Mucosa of rectum (tissue), 2 donors: ENCODE results near the gene LIMA1.
"Not testable (repeated sequence)": the region's sequence is repeated elsewhere in the genome, so short reads cannot be mapped to it uniquely, and the experiment has no call there.

Source experiments
- H3K27ac ChIP-seq, 2 donors: one replicate each; pipeline ENCODE4 v1.7.0; 2013; ENCODE audit warnings: inconsistent platforms in 2 of 2, low read depth in 2 of 2, low read length in 2 of 2
- H3K27me3 ChIP-seq, 2 donors: one replicate each; pipeline ENCODE4 v1.7.0; 2013; ENCODE audit warnings: low read length in 2 of 2; ENCODE audit not compliant: control insufficient read depth in 2 of 2, insufficient read depth in 2 of 2
- H3K36me3 ChIP-seq, 2 donors: one replicate each; pipeline ENCODE4 v1.7.0; 2013; ENCODE audit warnings: low read length in 2 of 2; ENCODE audit not compliant: control insufficient read depth in 2 of 2, insufficient read depth in 2 of 2
- H3K4me1 ChIP-seq, 2 donors: one replicate each; pipeline ENCODE4 v1.7.0; 2013; ENCODE audit warnings: low read length in 2 of 2, mild to moderate bottlenecking in 1 of 2; ENCODE audit not compliant: control insufficient read depth in 2 of 2, insufficient read depth in 2 of 2
- H3K4me3 ChIP-seq, 2 donors: one replicate each; pipeline ENCODE4 v1.7.0; 2013; ENCODE audit warnings: low read length in 2 of 2
- H3K9ac ChIP-seq, 2 donors: one replicate each; pipeline ENCODE4 v1.7.0; 2013; ENCODE audit warnings: low read length in 2 of 2, low read depth in 1 of 2, mild to moderate bottlenecking in 1 of 2
- H3K9me3 ChIP-seq, 2 donors: one replicate each; pipeline ENCODE4 v1.7.0; 2013; ENCODE audit warnings: low read length in 2 of 2; ENCODE audit not compliant: control insufficient read depth in 2 of 2
- donor health status: healthy.
- donor health status: Normal muscosa, but diverticular disease.

LIMA1 gene

DNA sequence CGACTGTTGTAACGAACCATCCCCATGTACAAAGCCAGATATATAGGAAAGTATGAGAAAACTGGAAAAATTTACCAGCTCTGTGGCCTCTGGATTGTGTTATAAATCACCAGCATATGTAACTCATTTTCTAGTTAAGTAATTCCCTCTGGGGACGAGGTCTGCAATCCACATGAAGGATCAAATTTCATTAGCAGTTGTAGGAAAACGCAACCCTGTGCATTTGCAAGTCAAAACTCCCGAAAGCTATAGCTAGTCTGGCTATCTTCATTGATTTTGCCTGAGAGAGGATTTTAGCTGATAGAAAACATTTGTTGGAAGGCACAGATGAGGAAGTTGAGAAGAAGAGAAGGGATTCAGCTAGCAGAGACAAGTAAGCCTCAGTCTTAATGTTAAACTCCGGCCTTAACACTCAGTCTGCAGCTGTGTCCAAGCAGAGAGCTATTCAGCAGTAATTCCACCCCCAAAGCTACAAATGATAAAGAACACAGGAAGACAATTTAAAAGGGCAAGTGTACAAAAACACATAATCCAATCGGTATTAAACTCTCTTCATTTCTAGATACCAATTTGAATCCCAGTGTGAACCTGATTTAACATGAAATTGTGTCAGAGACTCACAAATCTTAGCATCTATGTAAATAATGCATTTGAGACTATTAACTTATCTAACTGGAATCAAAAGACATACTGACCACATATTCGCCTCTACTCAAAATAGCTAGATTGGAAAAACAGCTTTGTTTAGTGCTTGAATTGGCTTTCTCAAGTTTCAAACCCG lies 61.9 kb downstream of the LIMA1 start:
- H3K9ac ChIP-seq, result peak overlapping the region; percentile 42 to 63
- peak overlapping the region; percentile 28 to 60 for H3K4me3 ChIP-seq
- H3K9me3 ChIP-seq, result no peaks in the 10 kb centered on the region
- peaks cover 0 to 5% of the 10 kb centered on the region in 2 donors for H3K4me1 ChIP-seq
- peaks cover 24 to 36% of the 10 kb centered on the region in 2 donors for H3K36me3 ChIP-seq
- H3K27me3 ChIP-seq, result no peaks in the 10 kb centered on the region
- peak overlapping the region; percentile 46 to 69 for H3K27ac ChIP-seq

DNA sequence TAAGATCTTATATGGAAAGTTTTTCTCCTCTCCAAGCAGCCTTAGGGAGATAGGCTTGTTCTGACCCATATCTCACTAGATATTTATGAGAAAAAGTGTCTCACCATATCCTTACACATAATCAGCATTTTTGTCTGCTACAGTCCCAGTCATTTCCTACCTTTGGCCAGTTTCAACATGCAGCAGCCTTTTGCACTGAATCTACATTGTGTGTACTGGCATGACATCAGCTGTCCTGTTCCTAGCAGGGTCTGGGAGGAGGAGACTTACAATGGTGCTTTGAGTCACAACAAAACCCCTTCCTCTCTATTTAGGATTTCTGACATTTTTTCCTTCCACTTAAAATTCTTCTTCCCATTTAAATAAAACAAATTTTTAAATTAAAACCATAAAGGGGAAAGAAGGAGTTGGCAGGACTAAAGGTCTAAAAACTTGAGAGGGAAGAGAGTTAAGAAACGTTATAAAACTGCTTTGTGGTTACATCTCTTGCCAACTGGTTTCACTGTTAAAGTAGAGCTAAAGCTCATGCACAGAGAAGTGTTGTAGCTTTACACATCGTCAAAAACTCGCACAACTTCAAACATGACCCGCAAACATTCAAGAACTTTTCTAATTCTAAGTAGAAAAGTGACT lies 62.8 kb downstream of the LIMA1 start:
- peaks cover 0 to 5% of the 10 kb centered on the region in 2 donors for H3K4me1 ChIP-seq
- H3K27me3 ChIP-seq, result no peaks in the 10 kb centered on the region
- H3K4me3 ChIP-seq, result peak overlapping the region; percentile 43 to 60
- H3K9me3 ChIP-seq, result no peaks in the 10 kb centered on the region
- peaks cover 24 to 36% of the 10 kb centered on the region in 2 donors for H3K36me3 ChIP-seq
- H3K27ac ChIP-seq, result peak overlapping the region; percentile 49 to 69
- peak overlapping the region in 1 of 2 donors; percentile 44 for H3K9ac ChIP-seq

DNA sequence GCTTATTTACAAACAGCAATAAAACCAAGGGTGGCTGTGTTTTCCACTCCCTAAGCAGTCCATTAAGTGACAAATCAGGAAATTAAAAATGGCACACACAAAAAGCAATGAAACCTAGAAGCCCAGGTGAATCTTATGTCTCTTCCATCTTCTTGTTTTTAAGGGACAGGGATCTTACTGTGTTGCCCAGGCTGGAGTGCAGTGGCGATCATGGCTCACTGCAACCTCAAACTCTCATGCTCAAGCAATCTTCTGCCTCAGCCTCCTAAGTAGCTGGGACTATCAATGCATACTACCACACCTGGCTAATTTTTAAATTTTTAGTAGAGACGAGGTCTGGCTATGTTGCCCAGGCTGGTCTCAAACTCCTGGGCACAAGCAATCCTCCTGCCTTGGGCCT lies 63.8 kb downstream of the LIMA1 start:
- Histone ChIP-seq H3K4me1 (peaks cover 0 to 5% of the 10 kb centered on the region in 2 donors), H3K27me3 (no peaks in the 10 kb centered on the region), H3K9ac (no peak overlapping the region), H3K27ac (no peak overlapping the region), H3K9me3 (no peaks in the 10 kb centered on the region), H3K4me3 (no peak overlapping the region), H3K36me3 (peaks cover 30 to 43% of the 10 kb centered on the region in 2 donors)

DNA sequence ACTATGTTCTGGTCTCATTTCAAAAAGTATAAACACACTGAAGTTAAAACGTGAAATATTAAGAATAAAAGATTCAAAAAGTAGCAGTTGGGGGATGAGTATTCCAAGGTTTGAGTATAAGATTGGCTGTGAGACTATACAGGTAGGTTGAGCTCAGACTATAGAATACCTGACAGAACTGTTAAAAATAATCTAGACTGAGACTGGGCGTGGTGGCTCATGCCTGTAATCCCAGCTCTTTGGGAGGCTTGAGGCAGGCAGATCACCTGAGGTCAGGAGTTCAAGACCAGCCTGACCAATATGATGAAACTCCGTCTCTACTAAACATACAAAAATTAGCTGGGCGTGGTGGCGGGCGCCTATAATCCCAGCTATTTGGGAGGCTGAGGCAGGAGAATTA lies 64.3 kb downstream of the LIMA1 start:
- not testable (repeated sequence) for H3K27me3 ChIP-seq, H3K4me3 ChIP-seq, H3K9me3 ChIP-seq, H3K27ac ChIP-seq, H3K4me1 ChIP-seq, H3K9ac ChIP-seq
- H3K36me3 ChIP-seq, result peaks cover 30 to 43% of the 10 kb centered on the region in 2 donors

DNA sequence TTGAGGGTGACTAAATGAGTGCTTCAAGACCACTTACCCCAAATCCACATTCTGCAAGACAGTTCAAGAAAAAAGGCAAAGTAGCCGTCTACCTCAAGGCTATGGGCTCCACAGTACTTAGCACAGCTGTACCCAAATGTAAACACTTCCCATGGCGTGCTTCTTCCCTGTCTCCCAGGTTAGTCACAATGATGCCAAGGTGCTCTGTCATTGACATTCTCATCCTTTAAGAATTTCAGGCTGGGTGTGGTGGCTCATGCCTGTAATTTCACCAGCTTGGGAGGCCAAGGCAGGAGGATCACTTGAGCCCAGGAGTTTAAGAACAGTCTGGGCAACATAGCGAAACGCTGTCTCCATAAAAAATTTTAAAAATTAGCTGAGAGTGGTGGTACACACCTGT lies 64.9 kb downstream of the LIMA1 start:
- Histone ChIP-seq H3K27ac (no peak overlapping the region), H3K4me3 (no peak overlapping the region), H3K9me3 (no peaks in the 10 kb centered on the region), H3K27me3 (no peaks in the 10 kb centered on the region), H3K4me1 (peaks cover 0 to 5% of the 10 kb centered on the region in 2 donors), H3K9ac (no peak overlapping the region), H3K36me3 (peaks cover 31 to 46% of the 10 kb centered on the region in 2 donors)

DNA sequence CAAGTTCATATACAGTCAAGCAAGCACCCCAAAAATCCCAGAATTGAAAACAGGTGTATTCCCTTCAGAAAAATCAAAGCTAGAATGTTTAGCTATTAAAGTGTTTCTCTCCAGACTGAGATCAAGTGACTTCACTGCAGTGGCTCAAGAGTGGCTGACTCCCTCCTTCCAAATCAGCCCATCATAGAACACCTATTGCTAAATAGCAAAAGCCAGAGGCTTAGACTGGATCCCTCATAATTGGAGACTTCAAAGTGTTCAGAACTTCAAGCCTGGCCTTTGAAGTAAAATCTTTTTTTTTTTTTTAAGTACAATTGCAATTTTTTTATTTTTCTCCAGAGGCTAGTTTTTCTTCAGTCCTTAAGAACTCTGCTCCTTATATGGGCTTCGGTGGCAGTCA lies 66.1 kb downstream of the LIMA1 start:
- Histone ChIP-seq H3K9ac (no peak overlapping the region), H3K4me1 (peaks cover 0 to 3% of the 10 kb centered on the region in 2 donors), H3K27me3 (no peaks in the 10 kb centered on the region), H3K4me3 (no peak overlapping the region), H3K9me3 (no peaks in the 10 kb centered on the region), H3K27ac (no peak overlapping the region), H3K36me3 (peaks cover 31 to 47% of the 10 kb centered on the region in 2 donors)

DNA sequence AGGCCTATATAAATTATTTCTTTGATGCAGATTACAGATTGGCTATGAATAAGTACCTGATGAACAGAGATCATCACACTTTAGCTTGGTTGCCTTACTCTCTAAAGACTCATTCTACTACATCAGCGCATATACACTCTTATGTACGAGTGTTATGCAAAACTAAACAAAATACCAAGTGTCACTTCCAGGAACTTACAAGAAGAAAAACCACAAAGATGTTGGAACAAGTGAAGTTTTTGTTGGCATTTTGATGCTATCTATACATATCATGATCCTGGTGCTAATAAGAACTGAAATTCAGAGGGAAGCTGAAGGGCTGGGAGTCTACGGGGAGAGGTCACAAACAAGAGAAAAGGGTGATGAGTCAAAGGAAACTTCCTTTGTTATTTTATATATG lies 68.3 kb downstream of the LIMA1 start:
- Histone ChIP-seq H3K27ac (no peak overlapping the region), H3K4me3 (no peak overlapping the region), H3K9ac (no peak overlapping the region), H3K4me1 (peaks cover 2 to 3% of the 10 kb centered on the region in 2 donors), H3K27me3 (no peaks in the 10 kb centered on the region), H3K36me3 (peaks cover 18 to 28% of the 10 kb centered on the region in 2 donors), H3K9me3 (no peaks in the 10 kb centered on the region)

DNA sequence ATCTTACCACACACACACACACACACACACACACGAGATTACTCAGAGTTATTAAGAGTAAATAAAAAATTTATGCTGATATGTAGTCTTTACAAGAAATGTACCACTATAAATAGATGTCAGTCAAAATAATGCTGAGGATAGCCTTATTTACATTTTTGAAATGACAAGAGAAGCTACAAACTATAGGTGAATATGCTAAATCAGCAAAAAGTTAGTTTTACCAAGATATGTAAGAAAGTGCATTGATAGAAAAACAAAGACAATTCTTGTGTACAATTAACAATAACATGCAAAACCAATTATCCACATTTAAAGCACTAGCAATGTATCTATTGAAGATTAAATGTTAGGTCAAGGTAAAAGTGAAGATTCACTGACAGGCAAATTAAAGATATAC lies 69.3 kb downstream of the LIMA1 start:
- Histone ChIP-seq H3K27ac (no peak overlapping the region), H3K9me3 (no peaks in the 10 kb centered on the region), H3K27me3 (no peaks in the 10 kb centered on the region), H3K36me3 (peaks cover 20 to 25% of the 10 kb centered on the region in 2 donors), H3K4me3 (no peak overlapping the region), H3K4me1 (peaks cover 2 to 3% of the 10 kb centered on the region in 2 donors), H3K9ac (no peak overlapping the region)

DNA sequence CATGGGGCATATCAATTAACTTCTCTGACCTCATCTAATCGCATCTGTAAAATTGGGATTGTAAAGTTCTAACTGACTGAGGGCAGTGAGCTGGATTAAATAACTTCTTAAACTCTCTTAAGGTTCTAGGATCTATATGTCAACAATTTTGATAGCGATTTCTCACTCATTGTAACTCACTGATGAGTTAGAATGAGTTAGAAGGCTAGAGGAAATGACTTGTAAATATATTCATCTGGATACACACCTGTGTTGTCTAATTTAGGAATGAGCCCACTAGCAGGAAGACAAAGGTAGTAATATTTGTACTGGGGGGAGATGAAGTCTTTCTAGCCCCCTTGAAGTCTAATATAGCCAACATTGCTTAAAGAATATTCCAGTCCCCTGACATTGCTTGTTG lies 69.9 kb downstream of the LIMA1 start:
- Histone ChIP-seq H3K4me3 (no peak overlapping the region), H3K9me3 (no peaks in the 10 kb centered on the region), H3K36me3 (peaks cover 19 to 24% of the 10 kb centered on the region in 2 donors), H3K27me3 (no peaks in the 10 kb centered on the region), H3K9ac (no peak overlapping the region), H3K4me1 (peaks cover 2 to 3% of the 10 kb centered on the region in 2 donors), H3K27ac (no peak overlapping the region)

DNA sequence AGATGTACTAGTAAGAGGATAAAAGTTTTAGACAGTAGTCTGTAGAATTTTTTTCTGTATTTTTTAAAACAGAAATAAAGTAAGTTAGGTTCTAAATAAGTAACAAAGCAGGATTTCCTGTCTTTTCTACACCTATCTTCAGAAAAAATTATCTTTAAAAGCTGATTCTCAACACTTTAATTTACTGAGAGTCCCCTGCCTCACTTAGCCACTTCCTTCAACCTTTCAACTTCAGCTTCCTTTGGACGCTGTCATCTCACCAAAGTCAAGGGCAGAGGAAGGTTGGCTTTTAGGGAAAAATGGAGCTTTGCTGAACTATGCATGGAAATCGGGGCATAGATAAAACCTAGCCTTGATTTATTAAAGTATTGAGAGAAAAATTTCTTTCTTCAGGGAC lies 71.3 kb downstream of the LIMA1 start:
- H3K4me3 ChIP-seq, result no peak overlapping the region
- peak overlapping the region; percentile 10 to 36 for H3K27ac ChIP-seq
- H3K9ac ChIP-seq, result no peak overlapping the region
- H3K36me3 ChIP-seq, result peaks cover 15 to 16% of the 10 kb centered on the region in 2 donors
- no peaks in the 10 kb centered on the region for H3K27me3 ChIP-seq
- peaks cover 2 to 3% of the 10 kb centered on the region in 2 donors for H3K4me1 ChIP-seq
- H3K9me3 ChIP-seq, result no peaks in the 10 kb centered on the region
